HepG2 (cell line): ENCODE data around the gene PARN. TPM values are rescaled to one million over a fixed set of nuclear protein-coding genes. Genes with fewer than 3 reads are reported as not detected.
A peak's percentile ranks its signal among the peaks of the same experiment; 100 is the strongest.

Source experiments
- ARNT2 ChIP-seq: sonication (generic); formaldehyde crosslinking; IDR thresholded peaks from 2 replicates; pipeline ENCODE4 v1.8.0; 2022; ENCODE audit warnings: mild to moderate bottlenecking, low read depth, missing genetic modification reagents, moderate library complexity
- CSRNP2 ChIP-seq: sonication (generic); formaldehyde crosslinking; conservative IDR thresholded peaks from 2 replicates; pipeline ENCODE4 v1.8.0; 2022; ENCODE audit warnings: low read depth, missing genetic modification reagents
- DNMT1 ChIP-seq: sonication (generic); formaldehyde crosslinking; IDR thresholded peaks from 2 replicates; pipeline ENCODE4 v1.5.1; 2020; ENCODE audit warnings: mild to moderate bottlenecking, missing genetic modification reagents
- ERF ChIP-seq: IDR thresholded peaks from 2 replicates; pipeline ENCODE4 v1.6.1; 2018; ENCODE audit warnings: missing biosample characterization, missing genetic modification reagents
- HDAC2 ChIP-seq: sonication (generic); formaldehyde crosslinking; IDR thresholded peaks from 2 replicates; pipeline ENCODE4 v1.4.0; 2020; ENCODE audit warnings: missing genetic modification reagents
- HIC2 ChIP-seq: sonication (generic); formaldehyde crosslinking; IDR thresholded peaks from 2 replicates; pipeline ENCODE4 v1.9.0; 2022; ENCODE audit warnings: low read depth, missing genetic modification reagents
- KAT7 ChIP-seq: IDR thresholded peaks from 2 replicates; pipeline ENCODE4 v1.6.1; 2018; ENCODE audit warnings: borderline replicate concordance, missing compliant biosample characterization
- KAT8 ChIP-seq: IDR thresholded peaks from 2 replicates; pipeline ENCODE4 v1.6.1; 2016; ENCODE audit warnings: missing genetic modification reagents, missing compliant biosample characterization
- KLF16 ChIP-seq, 2 experiments: sonication (generic) in 1 of 2; formaldehyde crosslinking in 1 of 2; IDR thresholded peaks; 2 replicates each; pipeline versions ENCODE4 v1.6.1 to v1.8.0; 2016 to 2023; ENCODE audit warnings: missing genetic modification reagents in 2 of 2, missing compliant biosample characterization in 1 of 2
- MIXL1 ChIP-seq: IDR thresholded peaks from 2 replicates; pipeline ENCODE4 v1.6.1; 2016
- MXD4 ChIP-seq: IDR thresholded peaks from 2 replicates; pipeline ENCODE4 v1.6.1; 2016; ENCODE audit warnings: mild to moderate bottlenecking, missing biosample characterization, missing genetic modification reagents
- NCOA1 ChIP-seq: sonication (generic); formaldehyde crosslinking; IDR thresholded peaks from 2 replicates; pipeline ENCODE4 v1.9.0; 2021; ENCODE audit warnings: missing genetic modification reagents
- PHF21A ChIP-seq: sonication (generic); formaldehyde crosslinking; IDR thresholded peaks from 2 replicates; pipeline ENCODE4 v1.5.0; 2020; ENCODE audit warnings: mild to moderate bottlenecking, missing genetic modification reagents
- SOX6 ChIP-seq, 2 experiments: fragments of 450-650 bp in 1 of 2; sonication (generic) in 1 of 2; formaldehyde crosslinking in 1 of 2; IDR thresholded peaks; 2 replicates each; pipeline versions ENCODE4 v1.4.0 to v1.6.1; 2017 to 2020; ENCODE audit warnings: antibody characterized with exemption in 1 of 2, mild to moderate bottlenecking in 1 of 2, missing genetic modification reagents in 1 of 2
- TAF1 ChIP-seq: sonication (generic); formaldehyde crosslinking; IDR thresholded peaks from 2 replicates; pipeline ENCODE4 v1.4.0; 2020; ENCODE audit warnings: missing genetic modification reagents
- THRA ChIP-seq: sonication (generic); formaldehyde crosslinking; IDR thresholded peaks from 2 replicates; pipeline ENCODE4 v1.4.0; 2020; ENCODE audit warnings: missing genetic modification reagents, borderline replicate concordance
- ZBTB34 ChIP-seq: sonication (generic); formaldehyde crosslinking; IDR thresholded peaks from 2 replicates; pipeline ENCODE4 v1.8.0; 2022; ENCODE audit warnings: mild to moderate bottlenecking, missing genetic modification reagents
- ZFY ChIP-seq: sonication (generic); formaldehyde crosslinking; IDR thresholded peaks from 2 replicates; pipeline ENCODE4 v1.4.0; 2020; ENCODE audit warnings: missing genetic modification reagents
- ZGPAT ChIP-seq: IDR thresholded peaks from 2 replicates; pipeline ENCODE4 v1.6.1; 2016; ENCODE audit warnings: mild to moderate bottlenecking
- ZSCAN9 ChIP-seq: IDR thresholded peaks from 2 replicates; pipeline ENCODE4 v1.6.1; 2016; ENCODE audit warnings: borderline replicate concordance
- polyA plus RNA-seq, 8 experiments: library from polyadenylated mRNA; depleted of rRNA in 3 of 8; stranded (reverse) in 7 of 8; unstranded in 1 of 8; fragments of >200 nt; fragmentation: Illumina TruSeq in 4 of 8; extraction: Trizol in 4 of 8; gene quantifications; 2 replicates each; pipeline versions ENCODE4 v1.2.1 to v1.2.3, GENCODE V29; 2011 to 2016; ENCODE audit warnings: low read depth in 4 of 8, missing spikeins in 1 of 8, mixed read lengths in 1 of 8; ENCODE audit not compliant: insufficient read depth in 1 of 8
- total RNA-seq, 5 experiments: library from RNA; depleted of rRNA; stranded (reverse); fragments of >200 nt; fragmentation: Illumina TruSeq; extraction: Trizol; gene quantifications; 2 replicates each; pipeline ENCODE4 v1.2.3, GENCODE V29; 2016; ENCODE audit warnings: low read depth in 1 of 5

PARN gene
- total and polyA plus RNA-seq, 2 of the 13 experiments (the other 11 are each of a cell fraction or from before 2014, with no cell fraction given), result 13.3 to 47.6 TPM

GRCh38 chr16:14509675-14510132 lies 120.4 kb downstream of the PARN start (continued):
- TF ChIP-seq ARNT2 (CRISPR knock-in tag) (0 out of 2 replicates have a peak, but pooled peaks have one; percentile 28), PHF21A (CRISPR knock-in tag) (0 out of 2 replicates have a peak, but pooled peaks have one; percentile 21), KLF16 (CRISPR knock-in tag; IDR thresholded peaks at IDR 0.05) (peak in 1 of 2 experiments; percentile 25; a peak in 1 of 4 replicates), NCOA1 (CRISPR knock-in tag) (0 out of 2 replicates have a peak, but pooled peaks have one; percentile 21), KAT8 (peak; percentile 48; the same call in 1 of the 2 replicates), ZBTB34 (CRISPR knock-in tag) (peak; percentile 60; the same call in 1 of the 2 replicates), SOX6 (IDR thresholded peaks at IDR 0.05) (no peak), SOX6 (CRISPR knock-in tag; IDR thresholded peaks at IDR 0.05) (peak; percentile 89), ZFY (no peak), DNMT1 (CRISPR knock-in tag) (no peak), HDAC2 (CRISPR knock-in tag) (peak; percentile 43; the same call in 1 of the 2 replicates), ERF (CRISPR knock-in tag) (peak; percentile 61; the same call in 1 of the 2 replicates), CSRNP2 (CRISPR knock-in tag) (no peak), TAF1 (CRISPR knock-in tag) (no peak), KAT7 (CRISPR knock-in tag) (0 out of 2 replicates have a peak, but pooled peaks have one; percentile 65), MIXL1 (CRISPR knock-in tag) (peak; percentile 10; the same call in 1 of the 2 replicates), HIC2 (CRISPR knock-in tag) (0 out of 2 replicates have a peak, but pooled peaks have one; percentile 15), THRA (0 out of 2 replicates have a peak, but pooled peaks have one; percentile 44), ZGPAT (CRISPR knock-in tag) (0 out of 2 replicates have a peak, but pooled peaks have one; percentile 15), ZSCAN9 (CRISPR knock-in tag) (peak; percentile 71; the same call in 1 of the 2 replicates), MXD4 (CRISPR knock-in tag) (0 out of 2 replicates have a peak, but pooled peaks have one; percentile 37)
